Cardiac fibroblast (primary cell): Measurements from ENCODE around the gene UNC5B.
A peak's percentile ranks its signal among the peaks of the same experiment; 100 is the strongest.

Experiments used
- DNase-seq, 2 donors: peaks; one replicate each; pipeline versions ENCODE4 v3.0.0 to v3.0.0-alpha.2; 2010; ENCODE audit warnings: low read depth in 2 of 2
- H3K4me3 ChIP-seq, 2 donors: replicated peaks in 1 of 2; 1 replicate in 1 of 2; 2 replicates in 1 of 2; pipeline ENCODE4 v1.5.1; 2011; ENCODE audit warnings: low read depth in 2 of 2, low read length in 2 of 2, mild to moderate bottlenecking in 2 of 2, moderate library complexity in 1 of 2
- CTCF ChIP-seq: IDR thresholded peaks from one replicate; pipeline ENCODE4 v1.5.1; 2011; ENCODE audit warnings: low read depth, mild to moderate bottlenecking, low read length, inconsistent platforms

The UNC5B gene

GRCh38 chr10:71234970-71235685, 22.8 kb downstream of the UNC5B start:
- H3K4me3 ChIP-seq, result no peak overlapping the region
- peak; percentile 69 to 87 for DNase-seq
- TF ChIP-seq CTCF, result no peak

- H3K4me3 ChIP-seq, result no peak overlapping the region
- no peak for DNase-seq
- no peak for TF ChIP-seq CTCF
Measured at GRCh38 chr10:71235808-71236207, 23.4 kb downstream of the UNC5B start.

- TF ChIP-seq CTCF, result no peak
- H3K4me3 ChIP-seq, result no peak overlapping the region
- DNase-seq, result no peak
Measured at GRCh38 chr10:71236286-71236685, 23.9 kb downstream of the UNC5B start.

- H3K4me3 ChIP-seq, result no peak overlapping the region
- no peak for DNase-seq
- no peak for TF ChIP-seq CTCF
Measured at GRCh38 chr10:71236822-71237682, 24.7 kb downstream of the UNC5B start.

- H3K4me3 ChIP-seq, result no peak overlapping the region
- no peak for DNase-seq
- TF ChIP-seq CTCF, result no peak
Measured at GRCh38 chr10:71237843-71238623, 25.7 kb downstream of the UNC5B start.

- no peak for TF ChIP-seq CTCF
- DNase-seq, result no peak
- H3K4me3 ChIP-seq, result no peak overlapping the region
Measured at GRCh38 chr10:71238626-71239025, 26.3 kb downstream of the UNC5B start.
